GM18868 (cell line): ENCODE measurements around the gene LPGAT1.
"Not testable (repeated sequence)": the region's sequence is repeated elsewhere in the genome, so short reads cannot be mapped to it uniquely, and the experiment has no call there.

Experiments
- ATAC-seq: cut with Tn5 transposase; IDR thresholded peaks from one replicate; pipeline ENCODE4 v1.9.1; 2021; ENCODE audit warnings: mild to moderate bottlenecking, moderate library complexity; ENCODE audit not compliant: unreplicated experiment

LPGAT1 gene

GRCh38 chr1:211708006-211708405 lies 122.6 kb downstream of the LPGAT1 start:
- ATAC-seq: no peak

GRCh38 chr1:211705467-211706091 lies 125.0 kb downstream of the LPGAT1 start:
- ATAC-seq: no peak

GRCh38 chr1:211704543-211704942 lies 126.0 kb downstream of the LPGAT1 start:
- ATAC-seq: no peak

GRCh38 chr1:211703812-211704537 lies 126.6 kb downstream of the LPGAT1 start:
- no peak for ATAC-seq

GRCh38 chr1:211701733-211702132 lies 128.8 kb downstream of the LPGAT1 start:
- ATAC-seq: no peak

GRCh38 chr1:211699059-211699458 lies 131.5 kb downstream of the LPGAT1 start:
- ATAC-seq: no peak

GRCh38 chr1:211698161-211699026 lies 132.2 kb downstream of the LPGAT1 start:
- ATAC-seq: peak; percentile 57

GRCh38 chr1:211697356-211697755 lies 133.2 kb downstream of the LPGAT1 start:
- peak; percentile 75 for ATAC-seq

- peak; percentile 42 for ATAC-seq
Measured at GRCh38 chr1:211695135-211695816, 135.3 kb downstream of the LPGAT1 start.

GRCh38 chr1:211693911-211694310 lies 136.7 kb downstream of the LPGAT1 start:
- ATAC-seq: not testable (repeated sequence)
